Peyer's patch (tissue), 4 donors: ENCODE results near the gene CETN3.

Experiments used
- CTCF ChIP-seq, 6 experiments: fragments of 450-650 bp in 4 of 6; fragments of 200-600 bp in 2 of 6; sonication (generic) in 1 of 6; IDR thresholded peaks; one replicate each; pipeline ENCODE4 v1.5.1; 2017 to 2019; ENCODE audit warnings: antibody characterized with exemption in 6 of 6, mild to moderate bottlenecking in 3 of 6, moderate library complexity in 1 of 6
- POLR2A ChIP-seq, 2 donors: fragments of 450-650 bp; IDR thresholded peaks; one replicate each; pipeline ENCODE4 v1.5.1; 2017; ENCODE audit warnings: antibody characterized with exemption in 2 of 2, mild to moderate bottlenecking in 2 of 2, moderate library complexity in 2 of 2

GRCh38 chr5:90379652-90380051, 29.9 kb downstream of the CETN3 start:
- no peak for TF ChIP-seq POLR2A (IDR thresholded peaks at IDR 0.05)
- TF ChIP-seq CTCF (IDR thresholded peaks at IDR 0.05) = no peak
